Stimulated activated CD4-positive, alpha-beta T cell treated with anti-CD3 and anti-CD28 coated beads, Interleukin-12 subunit alpha, Interleukin-12 subunit beta, amount 100 ng/mL, for 48 hours (primary cell): ENCODE data around the gene IRAK4.
"Not testable (repeated sequence)": the region's sequence is repeated elsewhere in the genome, so short reads cannot be mapped to it uniquely, and the experiment has no call there.

ENCODE experiments used
- DNase-seq, 3 donors: peaks; one replicate each; pipeline ENCODE4 v3.0.0-alpha.2; 2020; ENCODE audit warnings: low read depth in 2 of 3, low spot score in 1 of 3

IRAK4 gene

DNA sequence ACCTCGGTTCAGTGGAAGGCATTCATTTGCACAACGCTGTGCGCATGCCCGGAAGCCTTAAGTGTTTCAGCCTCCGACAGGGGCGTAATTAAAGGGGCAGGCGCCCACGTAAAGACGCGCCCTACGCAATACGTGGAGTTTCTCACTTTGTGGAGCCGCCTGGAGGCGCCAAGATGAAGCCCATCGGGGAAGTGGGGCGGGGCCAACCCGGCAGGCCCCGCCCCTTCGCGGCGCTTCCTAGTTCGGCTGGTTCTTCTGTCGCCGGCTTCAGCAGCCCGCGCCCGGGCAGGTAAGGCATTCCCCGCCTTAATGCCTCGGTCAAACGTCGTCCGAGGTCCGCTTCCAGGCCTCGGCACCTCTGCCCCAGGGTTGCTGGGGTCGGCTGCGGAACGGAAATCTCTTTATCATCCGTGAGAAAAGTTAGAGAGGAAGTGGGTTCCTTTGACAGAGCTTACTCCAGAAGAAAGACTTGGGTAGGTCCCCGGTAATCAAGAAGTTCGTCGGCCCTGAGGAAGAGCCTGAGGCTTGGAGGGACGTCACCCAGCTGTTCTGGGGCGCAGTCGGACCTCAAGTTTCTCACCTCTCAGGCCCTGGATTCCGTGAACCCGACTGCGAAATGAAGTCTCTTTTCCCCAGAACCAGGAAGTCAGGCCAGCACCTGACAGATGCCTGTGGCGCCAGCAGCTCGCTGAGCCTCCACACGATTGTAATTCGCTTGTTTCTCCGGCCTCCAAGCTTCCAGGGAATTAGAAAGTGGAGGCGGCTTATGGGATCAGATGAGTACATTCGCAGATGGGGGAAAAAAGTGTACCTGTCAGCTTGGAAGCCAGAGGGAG lies at the start of gene IRAK4, which contains the start of gene PUS7L:
Gene IRAK4 (plus strand): TSS at position 224 of the 836 bp plus-strand sequence. CDS start 9,161 bp downstream, outside the sequence.
Gene PUS7L (minus strand): TSS at position 63 of the 836 bp plus-strand sequence. CDS start 3,545 bp downstream, outside the sequence.
- DNase-seq, result peak; percentile 89 to 90 (median 90)

- DNase-seq, result no peak
Measured at GRCh38 chr12:43711348-43711747, 47.4 kb upstream of the IRAK4 start.

DNA sequence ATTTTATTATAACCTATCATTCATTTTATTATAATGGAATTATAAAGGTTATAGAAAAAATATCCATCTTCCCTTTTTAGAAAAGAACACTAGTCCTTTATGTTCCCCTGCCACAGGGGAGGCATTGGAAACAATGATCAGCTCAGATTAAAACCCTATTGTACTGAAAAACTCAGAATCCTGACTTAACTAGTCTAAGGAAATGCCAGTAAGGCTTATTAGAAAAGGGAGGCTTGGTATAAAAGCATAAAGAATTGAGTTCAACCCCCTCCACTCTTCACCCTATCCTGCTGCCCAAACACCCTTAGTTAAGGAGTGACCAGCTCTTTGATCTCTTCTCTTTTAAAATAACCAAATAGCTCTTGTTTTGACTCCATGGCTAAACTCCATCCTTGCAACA lies 36.1 kb upstream of the IRAK4 start:
- DNase-seq, result no peak

GRCh38 chr12:43723134-43723533 lies 35.6 kb upstream of the IRAK4 start:
- no peak for DNase-seq

- DNase-seq, result no peak
Measured at GRCh38 chr12:43728117-43728516, 30.6 kb upstream of the IRAK4 start.

DNA sequence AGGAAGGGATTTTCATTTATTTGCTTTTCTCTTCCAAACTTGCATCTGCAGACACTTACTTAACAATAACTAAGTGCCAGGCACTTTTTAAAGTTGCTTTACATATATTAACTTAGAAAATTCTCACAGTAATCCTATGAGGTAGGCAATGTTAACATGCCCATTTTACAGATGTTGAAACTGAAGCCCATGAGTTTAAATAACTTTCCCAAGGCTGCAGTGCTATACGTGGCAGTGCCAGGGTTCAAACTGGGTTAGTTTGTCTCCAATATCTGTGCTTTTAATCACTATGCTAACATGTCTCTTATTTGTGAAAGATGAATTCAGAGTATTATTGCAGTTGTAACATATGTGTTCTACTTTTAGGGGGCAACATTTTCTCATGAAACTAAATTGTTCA lies 30.1 kb upstream of the IRAK4 start:
- DNase-seq, result no peak

DNA sequence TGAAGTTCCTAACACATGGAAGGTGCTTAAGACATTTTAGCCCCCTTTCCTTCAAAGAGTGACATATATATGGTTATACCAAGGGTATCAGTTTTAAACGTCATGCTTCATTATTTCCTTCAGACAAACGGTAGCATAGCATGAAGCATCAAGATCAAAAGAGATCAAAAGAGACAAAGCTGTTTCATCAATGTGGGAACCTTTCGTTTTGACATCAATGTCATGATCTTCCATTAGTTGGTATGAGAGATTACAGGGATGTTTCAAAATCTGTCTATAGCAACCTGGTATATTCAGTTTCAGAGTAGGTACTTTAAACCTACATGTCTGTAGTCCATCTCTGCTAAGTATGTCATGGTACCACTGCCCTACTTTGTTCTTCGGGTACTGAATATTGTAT lies 28.5 kb upstream of the IRAK4 start:
- no peak for DNase-seq

- no peak for DNase-seq
Measured at GRCh38 chr12:43733687-43734086, 25.1 kb upstream of the IRAK4 start.

- DNase-seq, result no peak
Measured at GRCh38 chr12:43736927-43737440, 21.8 kb upstream of the IRAK4 start.

DNA sequence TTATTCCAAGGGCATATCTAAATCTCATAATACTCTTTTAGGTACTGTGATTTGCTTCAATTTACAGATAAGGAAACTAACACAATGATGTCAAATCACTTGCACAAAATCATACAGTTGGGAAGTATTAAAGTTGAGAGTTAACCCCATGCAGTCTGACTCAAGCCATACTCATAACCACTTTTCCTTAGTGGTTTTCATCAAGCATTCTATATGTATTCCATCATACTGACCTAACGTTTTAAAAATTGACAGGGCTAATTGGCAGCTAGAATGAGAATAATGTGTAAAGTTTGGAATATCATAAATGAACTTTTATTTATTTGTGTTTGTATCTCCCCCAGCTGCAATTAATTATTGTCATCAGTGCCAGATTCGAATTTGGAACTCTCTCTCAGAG lies 21.1 kb upstream of the IRAK4 start:
- no peak for DNase-seq

DNA sequence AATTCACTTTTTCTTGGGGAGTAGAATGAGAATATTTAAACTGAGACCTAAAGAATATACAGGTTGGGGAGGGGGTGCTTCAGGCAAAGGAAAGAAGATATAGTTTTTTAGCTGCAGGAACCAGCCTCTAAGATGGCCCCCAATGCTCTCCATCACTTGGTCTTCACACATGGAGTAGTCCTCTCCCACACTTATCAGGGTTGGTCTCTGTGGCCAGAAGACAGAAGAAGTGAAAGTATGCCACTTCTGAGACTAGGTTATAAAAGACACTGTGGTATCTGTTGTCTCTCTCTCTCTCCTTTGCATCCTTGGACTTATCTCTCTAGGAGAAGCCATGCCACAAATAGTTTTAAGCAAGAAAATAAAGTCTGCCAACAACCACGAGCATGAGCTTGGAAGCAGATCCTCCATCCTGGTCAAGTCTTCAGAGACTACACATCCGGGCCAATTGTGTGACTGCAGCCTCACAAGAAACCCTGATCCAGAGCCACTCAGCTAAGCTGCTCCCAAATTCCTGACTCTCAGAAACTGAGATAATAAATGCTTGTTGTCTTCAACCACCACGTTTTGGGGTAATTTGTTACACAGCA lies 18.1 kb upstream of the IRAK4 start:
- DNase-seq, result no peak

- no peak for DNase-seq
Measured at GRCh38 chr12:43742106-43742505, 16.6 kb upstream of the IRAK4 start.

DNA sequence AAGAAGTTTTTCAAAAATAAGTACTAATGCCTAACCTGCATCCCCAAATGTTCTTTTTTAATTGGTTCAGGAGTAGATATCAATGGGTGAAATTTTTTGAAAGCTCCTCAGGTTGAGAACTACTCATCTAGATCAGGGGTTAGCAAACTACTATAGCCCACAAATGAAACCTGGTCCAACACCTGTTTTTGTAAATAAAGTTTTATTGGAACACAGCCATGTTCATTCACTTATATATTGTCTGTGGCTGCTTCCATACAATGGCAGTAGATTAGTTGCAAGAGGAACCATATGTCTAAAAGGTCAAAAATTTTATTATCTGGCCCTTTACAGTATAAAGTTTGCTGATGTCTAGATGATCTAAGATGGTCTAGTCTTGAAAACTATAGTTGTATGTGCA lies 13.9 kb upstream of the IRAK4 start:
- DNase-seq, result no peak

DNA sequence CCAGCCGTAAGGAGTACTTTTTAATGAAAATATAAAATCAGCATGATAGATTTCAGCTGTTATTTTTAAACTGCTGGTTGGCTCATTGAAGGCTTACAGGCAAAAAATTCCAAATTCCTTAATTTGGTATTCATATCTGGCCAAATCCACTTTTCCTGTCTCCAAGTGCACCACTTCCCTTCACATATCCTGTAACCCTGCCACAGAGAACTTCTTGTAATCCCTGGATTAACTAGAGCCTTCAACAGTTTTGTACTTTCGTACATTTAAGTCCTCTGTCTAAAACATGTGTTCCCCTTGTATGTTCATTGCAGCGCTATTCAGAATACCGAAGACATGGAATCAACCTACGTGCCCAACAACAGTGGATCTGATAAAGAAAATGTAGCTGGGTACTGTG lies 9.7 kb upstream of the IRAK4 start:
- DNase-seq, result no peak

- no peak for DNase-seq
Measured at GRCh38 chr12:43750814-43751213, 7.9 kb upstream of the IRAK4 start.

DNA sequence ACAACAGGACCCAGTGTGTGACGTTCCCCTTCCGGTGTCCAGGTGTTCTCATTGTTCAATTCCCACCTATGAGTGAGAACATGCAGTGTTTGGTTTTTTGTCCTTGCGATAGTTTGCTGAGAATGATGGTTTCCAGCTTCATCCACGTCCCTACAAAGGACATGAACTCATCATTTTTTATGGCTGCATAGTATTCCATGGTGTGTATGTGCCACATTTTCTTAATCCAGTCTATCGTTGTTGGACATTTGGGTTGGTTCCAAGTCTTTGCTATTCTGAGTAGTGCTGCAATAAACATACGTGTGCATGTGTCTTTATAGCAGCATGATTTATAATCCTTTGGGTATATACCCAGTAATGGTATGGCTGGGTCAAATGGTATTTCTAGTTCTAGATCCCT lies 7.4 kb upstream of the IRAK4 start:
- DNase-seq, result not testable (repeated sequence)

- DNase-seq, result no peak
Measured at GRCh38 chr12:43754015-43754414, 4.7 kb upstream of the IRAK4 start.

DNA sequence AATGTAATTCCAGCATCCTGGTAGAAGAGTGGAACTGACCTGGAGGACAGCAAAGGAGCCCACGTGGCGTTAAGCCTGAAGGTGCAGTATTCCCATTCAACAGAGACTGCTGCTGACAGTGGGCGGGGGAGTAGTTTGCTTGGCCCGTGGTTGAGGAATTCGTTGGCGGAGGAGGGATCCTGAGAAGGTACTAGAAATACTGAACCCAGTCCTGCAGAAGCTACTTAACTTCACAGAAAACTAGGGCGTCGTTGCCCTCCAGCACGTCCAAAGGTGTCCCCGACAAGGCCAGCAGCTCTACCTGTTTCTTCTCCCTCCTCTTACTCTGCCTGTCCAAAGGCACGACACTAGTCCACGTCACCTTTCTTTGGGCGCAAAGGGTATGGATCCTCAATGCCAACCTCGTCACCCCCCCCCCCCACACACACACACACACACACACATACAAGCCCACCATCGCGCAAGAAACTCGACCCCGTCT lies 464 bp upstream of the IRAK4 start:
- DNase-seq, result peak in 2 of 3 donors; percentile 15 to 17

DNA sequence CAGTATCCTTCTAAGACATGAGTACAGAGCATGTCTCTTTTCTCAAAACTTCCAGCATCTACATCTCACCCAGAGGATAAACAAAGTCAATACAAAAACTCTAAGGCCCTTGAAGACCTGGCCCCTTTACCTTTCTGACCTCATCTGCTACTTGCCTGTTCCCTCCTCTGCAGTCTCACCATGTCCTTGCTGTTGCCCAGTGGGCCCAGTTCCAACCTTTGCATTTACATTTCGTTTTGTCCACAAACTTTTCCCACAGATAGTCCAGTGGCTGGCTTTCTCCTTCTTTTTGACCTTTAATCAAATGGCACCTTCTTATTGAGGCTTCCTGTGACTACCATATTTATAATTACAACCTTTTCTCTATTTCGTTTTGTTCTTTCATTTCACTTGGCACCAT lies 1.6 kb downstream of the IRAK4 start:
- no peak for DNase-seq

GRCh38 chr12:43761500-43761899 lies 2.7 kb downstream of the IRAK4 start:
- no peak for DNase-seq

- no peak for DNase-seq
Measured at GRCh38 chr12:43762596-43762995, 3.8 kb downstream of the IRAK4 start.

DNA sequence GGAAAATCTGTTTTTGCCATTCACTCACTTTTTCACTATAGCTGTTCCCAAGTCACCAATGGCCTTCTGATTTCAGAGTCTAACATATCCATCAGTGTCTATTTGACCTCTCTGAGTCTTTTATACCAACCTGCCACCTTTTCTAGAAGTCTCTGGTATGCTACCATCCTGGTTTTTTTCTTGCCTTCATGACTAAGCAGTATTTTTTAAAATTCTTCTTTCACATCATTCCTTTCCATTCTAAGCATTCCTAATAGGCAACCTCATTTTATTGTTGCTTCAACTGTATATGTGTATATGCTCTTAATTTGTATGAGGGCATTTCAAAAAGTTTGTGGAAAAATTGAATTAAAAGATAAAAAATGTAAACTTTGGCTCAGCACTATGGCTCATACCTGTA lies 5.0 kb downstream of the IRAK4 start:
- no peak for DNase-seq
